Dermis blood vessel endothelial cell (primary cell): ENCODE measurements around the gene FBXL7. TPM values are rescaled to one million over a fixed set of nuclear protein-coding genes. Genes with fewer than 3 reads are reported as not detected.

Experiments
- DNase-seq: peaks from one replicate; pipeline ENCODE4 v3.0.0; 2010
- total RNA-seq: library from RNA; depleted of rRNA; stranded (reverse); fragments of >200 nt; gene quantifications from 2 replicates; pipeline ENCODE4 v1.2.3, GENCODE V29; 2014

FBXL7 gene
- total RNA-seq, 1 donor from 2014 or later: 15.5 TPM

- DNase-seq: no peak
These were observed 286.3 kb downstream of the FBXL7 start for GRCh38 chr5:15786326-15786725.

GRCh38 chr5:15786884-15787283 is 286.9 kb downstream of the FBXL7 start:
- DNase-seq: peak; percentile 43

DNA sequence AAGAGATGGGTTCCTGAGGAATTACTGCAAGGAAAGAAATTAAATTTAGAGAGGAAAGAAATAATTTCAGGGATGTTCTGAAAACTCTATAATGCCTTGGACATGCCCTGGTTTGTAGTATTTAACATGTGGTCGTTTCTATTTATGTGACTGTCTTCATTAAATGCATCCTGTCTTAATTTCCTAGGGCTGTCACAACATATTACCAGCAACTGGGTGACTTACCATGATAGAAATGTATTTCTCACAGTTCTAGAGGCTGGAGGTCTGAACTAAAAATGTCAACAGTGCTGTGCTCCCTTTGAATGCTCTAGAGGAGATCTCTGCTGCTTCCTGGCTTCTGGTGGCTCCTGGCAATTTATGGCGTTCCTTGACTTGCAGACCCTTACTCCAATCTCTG is 287.7 kb downstream of the FBXL7 start:
- DNase-seq: no peak

- peak; percentile 53 for DNase-seq
These were observed 289.7 kb downstream of the FBXL7 start for GRCh38 chr5:15789642-15790041.

GRCh38 chr5:15790446-15791018 is 290.6 kb downstream of the FBXL7 start:
- DNase-seq: peak; percentile 63

DNA sequence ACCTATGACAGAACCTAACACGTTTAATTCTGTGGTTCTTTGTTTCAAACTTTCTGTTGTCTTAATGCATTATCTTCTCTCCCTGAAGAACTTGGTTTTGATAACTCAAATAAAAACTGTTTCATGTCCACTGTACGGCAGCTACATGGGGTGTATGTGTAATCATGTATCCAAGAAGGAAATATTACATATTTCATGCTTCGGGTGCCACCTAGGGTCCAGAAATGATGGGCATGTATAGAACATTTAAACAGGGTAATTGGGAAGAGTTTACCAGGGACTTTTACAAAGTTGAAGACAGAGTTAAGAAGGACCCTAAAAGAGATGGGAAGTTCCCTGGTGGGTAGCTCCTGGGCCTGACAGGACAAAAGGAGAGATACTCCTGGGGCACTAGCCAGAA is 291.3 kb downstream of the FBXL7 start:
- peak; percentile 71 for DNase-seq

- no peak for DNase-seq
These were observed 291.9 kb downstream of the FBXL7 start for GRCh38 chr5:15791859-15792258.

DNA sequence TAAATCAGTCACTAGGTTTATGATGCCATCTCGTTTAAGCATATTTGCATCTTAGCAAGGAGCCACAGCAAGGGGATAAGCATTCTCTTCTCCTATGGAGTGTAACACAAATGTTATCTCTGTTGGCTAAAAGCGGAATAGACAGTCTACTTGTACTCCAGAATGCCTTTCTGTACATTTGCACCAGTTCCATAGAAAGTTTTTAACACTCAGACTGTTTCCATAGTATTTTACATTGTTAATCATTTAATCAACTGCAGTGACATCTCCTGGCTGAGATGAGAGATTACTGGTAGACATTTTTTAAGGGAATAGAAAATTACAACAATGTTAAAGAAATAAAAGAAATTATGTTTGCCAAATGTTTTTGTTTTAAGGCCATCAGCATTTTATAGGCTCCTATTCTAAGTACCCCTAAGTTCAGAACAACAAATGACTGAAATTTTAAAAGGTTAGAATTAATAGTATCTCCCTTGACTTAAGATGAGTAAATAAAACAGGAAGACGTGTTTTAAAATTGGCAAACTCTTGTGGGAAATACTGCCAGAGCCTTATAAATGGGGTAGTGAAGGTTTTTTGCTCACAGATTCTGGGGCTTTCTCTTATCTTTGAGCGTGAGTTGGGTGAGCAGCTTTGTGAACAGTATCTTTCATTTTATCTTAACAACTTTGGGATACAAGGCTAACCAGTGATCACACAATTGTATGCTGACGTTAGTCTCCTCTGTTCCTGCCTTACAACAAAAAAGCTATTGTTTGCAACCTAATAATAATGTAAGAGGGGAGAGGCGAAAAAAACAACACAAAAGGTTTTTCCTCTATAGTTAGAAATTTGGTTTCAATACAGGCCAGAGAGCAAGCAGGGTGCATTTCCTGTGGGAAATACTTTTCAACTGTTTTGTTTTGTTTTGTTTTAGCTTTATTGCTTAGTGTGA is 294.3 kb downstream of the FBXL7 start:
- DNase-seq: peak; percentile 71

DNA sequence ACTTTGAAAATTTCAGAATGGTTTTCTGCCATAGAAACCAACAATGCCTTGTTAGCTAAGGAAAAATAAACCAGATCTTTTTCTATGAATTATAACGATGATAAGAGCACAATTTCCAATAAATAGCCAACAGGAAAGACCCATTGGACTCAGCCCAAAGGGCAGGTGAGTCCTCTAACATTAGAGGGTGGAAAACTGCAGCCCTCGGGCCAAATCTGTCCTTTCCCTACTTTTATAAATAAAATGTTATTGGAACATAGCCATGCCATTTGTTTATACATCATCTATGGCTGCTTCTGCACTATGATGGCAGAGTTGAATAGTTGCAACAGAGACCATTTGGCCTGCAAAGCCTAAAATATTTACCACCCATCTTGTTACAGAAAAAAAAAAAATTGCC is 296.1 kb downstream of the FBXL7 start:
- DNase-seq: no peak

GRCh38 chr5:15796557-15796956 is 296.6 kb downstream of the FBXL7 start:
- no peak for DNase-seq

GRCh38 chr5:15797116-15797515 is 297.1 kb downstream of the FBXL7 start:
- DNase-seq: no peak

GRCh38 chr5:15798006-15798405 is 298.0 kb downstream of the FBXL7 start:
- no peak for DNase-seq

DNA sequence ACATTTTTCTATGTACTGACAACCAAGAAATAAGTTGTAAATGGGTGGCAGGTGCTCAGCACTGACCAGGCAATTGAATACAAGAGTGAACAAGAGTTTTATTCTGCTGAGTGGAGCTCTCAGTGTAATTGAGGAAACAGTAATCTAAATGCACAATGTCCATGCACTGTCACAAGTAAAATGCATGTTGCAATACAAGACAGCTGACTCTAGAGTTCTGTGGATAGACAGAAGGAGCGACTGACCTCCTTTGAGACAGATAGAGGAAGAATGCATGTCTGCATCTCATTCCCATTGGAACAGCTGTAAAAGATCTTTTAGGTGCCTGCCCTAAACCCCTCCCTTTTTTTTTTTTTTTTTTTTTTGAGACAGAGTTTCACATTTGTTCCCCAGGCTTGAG is 299.0 kb downstream of the FBXL7 start:
- DNase-seq: no peak

DNA sequence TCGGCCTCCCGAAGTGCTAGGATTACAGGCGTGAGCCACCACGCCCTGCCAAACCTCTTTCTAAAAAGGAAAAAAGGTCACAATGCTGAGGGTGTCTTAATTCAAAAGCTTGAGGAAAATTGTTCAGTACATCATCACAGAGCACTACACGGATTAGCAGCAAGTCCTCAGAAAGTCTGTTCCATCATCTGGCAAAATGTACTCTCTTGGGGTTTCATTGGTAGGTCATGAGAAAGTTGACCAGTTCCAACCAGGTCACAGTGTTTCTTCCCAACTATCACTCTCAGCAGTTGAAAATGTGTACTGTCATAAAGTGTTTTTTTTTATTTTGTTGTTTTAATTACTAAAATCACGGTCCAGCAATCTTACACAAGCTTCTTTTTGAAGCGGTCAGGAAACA is 299.6 kb downstream of the FBXL7 start:
- DNase-seq: no peak

DNA sequence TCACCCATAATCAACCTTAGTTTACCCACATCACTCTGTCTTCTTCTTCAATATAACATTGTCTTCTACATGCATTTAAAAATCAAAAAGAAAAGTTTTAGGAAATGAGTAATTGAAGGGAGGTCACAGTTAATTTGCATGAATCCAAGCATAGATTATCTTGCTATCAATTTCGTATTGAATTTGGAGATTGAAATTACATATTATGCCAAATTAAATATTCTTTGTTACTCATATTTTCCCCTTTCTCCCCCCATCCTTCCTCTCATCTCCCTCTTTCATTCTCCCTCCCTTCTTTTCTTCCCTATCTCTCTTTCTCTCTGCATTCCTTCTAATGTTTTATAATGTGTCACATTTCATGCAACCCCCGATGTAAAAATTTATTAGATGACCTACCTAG is 303.3 kb downstream of the FBXL7 start:
- DNase-seq: no peak

DNA sequence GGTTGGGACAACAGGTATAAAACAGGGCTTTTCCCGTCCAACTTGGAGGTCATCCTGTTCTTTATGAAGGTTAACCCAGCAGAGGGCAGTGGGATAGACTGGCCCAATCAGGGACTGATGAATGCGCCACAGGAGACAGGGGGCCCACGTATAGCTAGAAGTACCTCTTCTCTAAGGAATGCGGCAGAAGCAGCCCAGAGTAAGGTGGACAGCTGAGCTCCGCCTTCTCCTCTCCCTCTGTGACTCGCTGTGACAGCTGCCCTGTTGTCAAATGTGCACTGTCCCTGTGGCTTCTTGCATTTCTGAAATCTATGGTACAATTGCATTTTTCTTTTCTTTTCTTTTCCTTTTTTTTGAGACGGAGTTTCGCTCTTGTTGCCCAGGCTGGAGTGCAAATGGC is 306.6 kb downstream of the FBXL7 start:
- no peak for DNase-seq

- no peak for DNase-seq
These were observed 307.3 kb downstream of the FBXL7 start for GRCh38 chr5:15807248-15807647.

- peak; percentile 90 for DNase-seq
These were observed 307.9 kb downstream of the FBXL7 start for GRCh38 chr5:15807871-15808270.

DNA sequence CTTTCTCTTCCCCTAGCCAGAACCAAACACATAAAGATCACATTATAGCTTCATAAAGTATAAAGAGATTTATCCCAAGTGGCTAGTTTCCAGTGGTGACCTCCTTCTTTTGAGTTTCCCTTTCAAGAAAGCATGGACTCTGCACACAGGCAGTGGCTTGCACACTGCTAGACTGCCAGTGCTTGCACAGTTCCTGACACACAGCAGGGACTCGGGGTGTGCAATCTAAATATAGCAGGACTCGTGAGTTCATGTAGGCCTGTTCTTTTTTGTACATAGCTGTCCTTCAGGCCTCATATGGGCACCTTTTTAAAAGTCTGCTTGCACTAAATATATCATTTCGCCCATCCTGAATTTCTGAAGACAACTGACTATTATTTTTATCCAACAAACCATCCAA is 308.6 kb downstream of the FBXL7 start:
- DNase-seq: no peak

- no peak for DNase-seq
These were observed 319.6 kb downstream of the FBXL7 start for GRCh38 chr5:15819617-15820016.

DNA sequence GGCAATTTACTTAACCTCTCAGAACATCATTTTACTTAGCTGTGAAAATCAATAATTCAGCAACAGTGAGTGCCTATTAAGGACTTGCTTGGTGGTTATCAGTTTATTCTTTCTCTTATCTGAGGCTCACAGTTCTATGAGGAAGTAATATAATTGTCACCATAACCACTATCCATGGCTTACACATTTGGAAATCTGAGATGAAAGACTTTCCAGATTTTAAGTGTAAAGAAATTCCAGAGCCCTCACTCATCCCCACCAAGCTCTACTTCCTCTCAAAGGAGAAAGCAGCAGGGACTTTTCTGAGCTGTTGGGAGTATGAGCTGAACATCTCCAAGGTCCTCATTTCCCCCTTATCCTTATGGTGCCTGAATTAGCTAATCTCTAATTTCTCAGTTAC is 321.5 kb downstream of the FBXL7 start:
- DNase-seq: peak; percentile 7

DNA sequence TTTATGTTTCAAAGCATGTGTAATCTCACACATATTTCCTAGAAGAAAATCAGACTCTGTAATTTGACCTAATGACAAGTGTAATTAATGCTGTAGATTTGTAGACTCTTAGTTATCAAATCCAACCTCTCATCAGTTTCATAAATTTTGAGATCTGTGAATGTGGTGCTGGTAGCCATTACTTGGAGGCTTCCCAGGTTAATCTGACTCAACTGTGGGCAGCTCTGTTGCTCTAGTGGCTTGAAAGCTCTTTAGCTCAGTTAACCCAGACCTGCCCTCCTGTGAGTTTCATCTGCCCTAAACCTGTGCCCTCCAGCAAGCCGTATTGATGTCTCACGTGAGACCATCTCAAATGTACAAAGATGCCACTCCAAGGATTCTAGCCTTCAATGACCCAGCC is 323.4 kb downstream of the FBXL7 start:
- DNase-seq: no peak

GRCh38 chr5:15827741-15828140 is 327.8 kb downstream of the FBXL7 start:
- DNase-seq: no peak

DNA sequence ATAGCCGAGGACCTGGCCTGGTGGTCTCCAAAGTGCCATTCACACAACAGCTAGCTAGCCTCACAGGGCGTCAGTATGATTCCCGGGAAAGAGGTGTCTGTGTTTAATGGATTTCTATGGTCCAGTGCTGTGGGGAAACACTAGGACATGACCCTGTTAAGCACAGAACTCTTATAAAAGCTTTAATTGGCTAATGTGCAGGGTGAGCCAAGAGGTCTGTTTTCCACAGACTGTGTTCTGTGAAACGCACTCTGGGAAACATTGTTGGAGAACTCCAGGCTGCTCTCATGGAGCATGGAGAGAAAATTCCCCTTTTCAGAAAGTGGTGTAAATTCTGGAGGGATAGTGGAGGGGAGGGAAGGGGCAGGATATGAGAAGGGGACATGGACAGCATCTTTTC is 331.4 kb downstream of the FBXL7 start:
- no peak for DNase-seq
